Coronary artery (tissue), 2 donors: ENCODE measurements around the gene CD84.
A peak's percentile ranks its signal among the peaks of the same experiment; 100 is the strongest.
"Not testable (repeated sequence)": the region's sequence is repeated elsewhere in the genome, so short reads cannot be mapped to it uniquely, and the experiment has no call there.

Experiments used
- DNase-seq: peaks from one replicate; pipeline ENCODE4 v3.0.0-alpha.2; 2017; ENCODE audit warnings: low spot score
- H3K27ac ChIP-seq, 2 donors: fragments of 200-600 bp; sonication (generic); one replicate each; pipeline ENCODE4 v1.5.1; 2016 to 2019
- H3K4me3 ChIP-seq: fragments of 200-600 bp; sonication (generic); 2 replicates; pipeline ENCODE4 v1.5.1; 2016; ENCODE audit warnings: mild to moderate bottlenecking, moderate library complexity
- TF ChIP-seq, protein P1 (sequence below): fragments of 200-600 bp; sonication (generic); IDR thresholded peaks from one replicate; pipeline ENCODE4 v1.5.1; 2019; ENCODE audit warnings: antibody characterized with exemption

CD84 gene

DNA sequence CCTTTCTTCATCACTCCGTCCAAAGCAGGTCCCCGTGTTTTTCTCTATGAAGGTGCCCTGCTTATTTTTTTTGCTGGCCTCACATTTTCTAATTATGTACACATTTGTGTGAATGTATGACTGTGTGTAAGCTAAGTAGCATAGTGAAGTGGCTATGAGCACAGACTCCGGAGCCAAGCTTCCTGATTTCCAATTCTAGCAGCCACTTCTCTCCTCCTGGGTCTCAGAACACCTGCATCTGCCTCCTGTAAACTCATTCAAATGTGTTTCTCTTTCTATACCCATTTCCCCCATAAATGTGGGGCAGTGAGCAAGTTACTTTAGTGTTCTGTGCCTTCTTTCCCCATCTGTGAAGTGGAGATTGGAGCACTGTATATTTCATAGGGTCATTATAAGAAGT is 58.3 kb downstream of the CD84 start:
- Histone ChIP-seq H3K4me3 (no peak overlapping the region), H3K27ac (no peak overlapping the region)
- TF ChIP-seq, protein P1, sequence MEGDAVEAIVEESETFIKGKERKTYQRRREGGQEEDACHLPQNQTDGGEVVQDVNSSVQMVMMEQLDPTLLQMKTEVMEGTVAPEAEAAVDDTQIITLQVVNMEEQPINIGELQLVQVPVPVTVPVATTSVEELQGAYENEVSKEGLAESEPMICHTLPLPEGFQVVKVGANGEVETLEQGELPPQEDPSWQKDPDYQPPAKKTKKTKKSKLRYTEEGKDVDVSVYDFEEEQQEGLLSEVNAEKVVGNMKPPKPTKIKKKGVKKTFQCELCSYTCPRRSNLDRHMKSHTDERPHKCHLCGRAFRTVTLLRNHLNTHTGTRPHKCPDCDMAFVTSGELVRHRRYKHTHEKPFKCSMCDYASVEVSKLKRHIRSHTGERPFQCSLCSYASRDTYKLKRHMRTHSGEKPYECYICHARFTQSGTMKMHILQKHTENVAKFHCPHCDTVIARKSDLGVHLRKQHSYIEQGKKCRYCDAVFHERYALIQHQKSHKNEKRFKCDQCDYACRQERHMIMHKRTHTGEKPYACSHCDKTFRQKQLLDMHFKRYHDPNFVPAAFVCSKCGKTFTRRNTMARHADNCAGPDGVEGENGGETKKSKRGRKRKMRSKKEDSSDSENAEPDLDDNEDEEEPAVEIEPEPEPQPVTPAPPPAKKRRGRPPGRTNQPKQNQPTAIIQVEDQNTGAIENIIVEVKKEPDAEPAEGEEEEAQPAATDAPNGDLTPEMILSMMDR, result no peak
- no peak for DNase-seq

DNA sequence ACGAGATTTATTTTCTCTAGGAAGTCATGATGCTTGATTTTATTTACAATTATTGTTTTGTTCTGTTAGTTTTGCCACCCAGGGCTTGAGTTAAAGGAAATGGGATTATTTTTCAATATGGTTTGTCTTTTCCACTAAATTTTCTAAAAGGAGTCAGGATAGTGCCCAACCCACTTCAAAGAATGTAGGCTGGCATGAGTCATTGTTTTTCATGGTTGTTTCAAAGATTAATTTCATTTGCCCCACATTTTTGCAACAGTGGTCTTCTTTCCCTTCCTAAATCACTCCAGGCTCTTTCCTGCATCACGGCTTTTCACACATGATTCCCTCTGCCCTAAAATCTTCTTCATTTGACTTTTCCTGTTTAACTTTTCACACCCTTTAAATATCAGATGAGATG is 58.7 kb downstream of the CD84 start:
- Histone ChIP-seq H3K4me3 (no peak overlapping the region), H3K27ac (no peak overlapping the region)
- DNase-seq, result no peak
- TF ChIP-seq, protein P1, result no peak

DNA sequence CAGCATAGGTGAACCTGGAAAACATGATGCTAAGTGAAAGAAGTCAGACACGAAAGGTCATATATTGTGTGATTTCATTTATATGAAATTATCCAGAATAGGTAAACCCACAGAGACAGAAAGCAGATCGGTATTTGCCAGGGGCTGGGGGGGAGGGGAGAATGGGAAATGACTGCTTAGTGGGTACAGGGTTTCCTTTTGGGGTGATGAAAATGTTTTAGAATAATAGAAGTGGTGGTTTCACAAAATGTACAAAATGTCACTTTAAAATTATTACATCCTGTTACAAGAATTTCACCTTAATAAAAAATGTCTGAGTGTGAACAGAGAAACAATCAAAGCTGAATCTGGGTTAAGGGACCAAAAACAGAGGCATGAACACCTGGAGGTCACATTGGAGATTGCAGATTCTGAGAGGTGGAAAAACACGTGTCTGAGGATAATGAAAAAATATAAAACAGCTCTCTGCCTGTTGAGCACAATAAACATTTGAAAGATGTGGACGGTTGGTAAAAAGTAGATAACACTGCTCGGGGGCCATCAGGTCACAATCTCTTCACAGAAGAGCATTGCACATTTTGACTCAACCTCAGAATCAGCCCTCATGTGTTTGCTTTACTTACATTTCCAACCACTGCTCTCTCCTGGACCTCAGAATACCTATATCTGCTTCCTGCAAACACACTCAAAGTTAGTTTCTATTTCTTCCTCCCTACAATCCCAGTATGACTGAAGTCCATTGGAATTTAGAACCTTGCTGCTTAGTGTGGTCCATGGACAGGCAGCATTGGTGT is 59.5 kb downstream of the CD84 start:
- Histone ChIP-seq H3K27ac (no peak overlapping the region), H3K4me3 (no peak overlapping the region)
- TF ChIP-seq, protein P1, result no peak
- DNase-seq, result no peak

DNA sequence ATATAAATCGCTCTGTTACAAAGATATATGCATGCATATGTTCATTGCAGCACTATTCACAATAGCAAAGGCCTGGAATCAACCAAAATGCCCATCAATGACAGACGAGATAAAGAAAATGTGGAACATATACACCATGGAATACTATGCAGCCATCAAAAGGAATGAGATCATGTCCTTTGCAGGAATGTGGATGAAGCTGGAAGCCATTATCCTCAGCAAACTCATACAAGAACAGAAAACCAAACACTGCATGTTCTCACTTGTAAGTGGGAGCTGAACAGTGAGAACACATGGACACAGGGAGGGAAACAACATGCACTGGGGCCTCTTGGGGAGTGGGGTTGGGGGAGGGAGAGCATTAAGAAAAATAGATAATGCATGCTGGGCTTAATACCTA is 61.8 kb downstream of the CD84 start:
- not testable (repeated sequence) for H3K4me3 ChIP-seq, H3K27ac ChIP-seq, DNase-seq

DNA sequence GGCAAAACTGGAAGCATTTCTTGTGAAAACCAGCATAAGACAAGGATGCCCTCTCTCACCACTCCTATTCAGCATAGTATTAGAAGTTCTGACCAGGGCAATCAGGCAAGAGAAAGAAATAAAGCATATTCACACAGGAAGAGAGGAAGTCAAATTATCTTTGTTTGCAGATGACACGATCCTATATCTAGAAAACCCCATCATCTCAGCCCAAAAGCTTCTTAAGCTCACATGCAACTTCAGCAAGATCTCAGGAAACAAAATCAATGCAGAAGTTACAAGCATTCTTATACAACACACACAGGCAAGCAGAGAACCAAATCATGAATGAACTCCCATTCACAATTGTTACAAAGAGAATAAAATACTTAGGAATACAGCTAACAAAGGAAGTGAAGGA is 63.4 kb downstream of the CD84 start:
- DNase-seq, H3K27ac ChIP-seq, H3K4me3 ChIP-seq: not testable (repeated sequence)

DNA sequence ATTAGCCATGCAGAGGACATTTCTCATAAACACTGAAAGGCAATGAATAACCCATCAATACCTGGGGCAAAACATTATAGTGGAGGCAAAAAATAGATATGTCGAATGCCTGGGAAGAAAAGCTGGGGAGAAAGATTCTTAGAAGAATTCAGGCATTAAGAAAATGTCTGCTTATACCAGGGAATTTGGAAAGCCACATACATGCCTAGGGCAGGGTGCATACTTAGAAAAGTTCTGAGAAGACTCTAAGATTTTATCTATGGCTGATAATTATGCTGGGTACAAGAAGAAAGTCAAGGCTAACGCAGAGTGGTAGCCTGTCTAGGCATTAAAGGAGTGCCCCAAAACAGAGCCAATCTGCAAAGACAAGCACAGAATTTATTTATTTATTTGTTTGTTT is 74.6 kb downstream of the CD84 start:
- TF ChIP-seq, protein P1, result no peak
- Histone ChIP-seq H3K4me3 (no peak overlapping the region), H3K27ac (no peak overlapping the region)
- DNase-seq, result no peak

DNA sequence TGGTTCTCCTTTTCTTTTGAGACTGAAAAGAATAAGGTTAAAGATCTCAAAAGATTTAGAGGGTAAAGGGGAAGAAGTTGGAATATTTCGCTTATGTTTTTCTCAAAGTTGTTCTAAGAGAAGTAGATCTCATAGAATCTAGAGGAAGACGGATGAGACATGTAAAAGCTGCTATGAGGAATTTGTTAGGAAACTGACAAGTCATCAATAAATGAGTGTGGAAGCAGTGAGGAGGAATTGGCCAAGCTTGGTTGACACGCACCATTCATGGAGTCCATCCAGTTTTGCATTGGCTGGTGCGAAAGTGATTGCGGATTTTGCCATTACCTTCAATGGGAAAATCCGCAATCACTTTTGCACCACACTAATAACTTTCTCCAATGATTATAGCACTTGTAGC is 76.2 kb downstream of the CD84 start:
- no peak overlapping the region for H3K4me3 ChIP-seq
- DNase-seq, result no peak
- TF ChIP-seq, protein P1, result no peak

DNA sequence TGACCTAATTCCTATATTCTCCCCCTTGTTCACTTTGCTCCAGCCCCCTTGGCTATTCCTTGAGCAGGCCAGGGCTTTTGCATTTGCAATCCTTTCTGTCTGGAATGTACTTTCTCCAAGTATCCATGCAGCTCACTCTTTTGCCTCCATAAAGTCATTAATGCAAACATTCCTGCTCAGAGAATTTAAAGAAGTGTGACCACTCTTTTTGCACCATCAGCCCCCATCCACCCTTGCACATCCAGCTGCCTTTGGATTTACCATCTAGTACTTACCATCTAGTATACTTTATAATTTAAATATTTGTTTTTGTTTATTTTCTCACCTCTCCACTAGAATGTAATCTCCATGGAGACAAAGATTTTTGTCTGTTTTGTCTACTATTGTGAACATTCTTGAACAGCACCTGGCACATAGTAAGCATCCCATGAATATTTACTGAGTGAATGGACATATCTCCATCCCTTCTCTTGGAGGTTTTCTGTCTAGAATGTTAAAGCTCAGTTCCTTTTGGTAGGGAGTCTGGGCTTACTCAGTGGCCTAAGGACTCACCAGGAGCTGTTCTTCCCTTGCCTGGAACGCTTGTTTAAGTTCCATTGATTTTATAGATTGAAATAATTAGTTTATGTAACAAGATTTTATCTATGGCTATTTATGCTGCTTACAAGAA is 78.8 kb downstream of the CD84 start:
- Histone ChIP-seq H3K27ac (peak overlapping the region in 1 of 2 donors; percentile 11), H3K4me3 (no peak overlapping the region)
- TF ChIP-seq, protein P1, result no peak
- no peak for DNase-seq

More for the DNA sequence above, 76.2 kb downstream of the CD84 start:
- no peak overlapping the region for H3K27ac ChIP-seq
